Measurements from ENCODE around the gene KIF4B. TPM values are rescaled to one million over a fixed set of nuclear protein-coding genes. Genes with fewer than 3 reads are reported as not detected.

Gene KIF4B
- total and polyA plus RNA-seq, 2 experiments from 2014 or later = 0.05 to 0.10 TPM

- H3K36me3 ChIP-seq (replicated peaks; ENCODE audit: insufficient read depth, low read depth) = no peaks in the 10 kb centered on the region
- 89% methylated on average over 1 of the region's 2 CpGs for WGBS (ENCODE audit: low lambda C conversion rate, missing lambda C conversion rate)
Measured at GRCh38 chr5:154993461-154993860, 20.1 kb upstream of the KIF4B start.

GRCh38 chr5:154995679-154996078 lies 17.9 kb upstream of the KIF4B start:
- no peak overlapping the region for H3K4me3 ChIP-seq
- no peaks in the 10 kb centered on the region for H4K20me1 ChIP-seq (ENCODE audit: insufficient read depth, poor library complexity, severe bottlenecking)
- no peaks in the 10 kb centered on the region for H3K27me3 ChIP-seq
- no peak overlapping the region for H3K4me2 ChIP-seq
- no peaks in the 10 kb centered on the region for H3K9me3 ChIP-seq (ENCODE audit: low read depth)
- no peaks in the 10 kb centered on the region for H3K4me1 ChIP-seq (ENCODE audit: insufficient read depth)
- H3K27ac ChIP-seq = no peak overlapping the region
- no peaks in the 10 kb centered on the region for H3K9me2 ChIP-seq (replicated peaks; ENCODE audit: insufficient read depth)
- H2AFZ ChIP-seq = no peak overlapping the region
- 73% methylated on average over 4 of the region's 4 CpGs for whole genome bisulfite sequencing (ENCODE audit: low lambda C conversion rate, missing lambda C conversion rate)
- TF ChIP-seq EZH2phosphoT487 (IDR thresholded peaks at IDR 0.05; ENCODE audit: low read depth, severe bottlenecking, unreplicated experiment) = no peak
- TF ChIP-seq EZH2 (IDR thresholded peaks at IDR 0.05; ENCODE audit: borderline replicate concordance) = no peak
- no peaks in the 10 kb centered on the region for H3K79me2 ChIP-seq
- no peak for DNase-seq (ENCODE audit: low spot score)
- H3K36me3 ChIP-seq (replicated peaks; ENCODE audit: insufficient read depth, low read depth) = no peaks in the 10 kb centered on the region

More at GRCh38 chr5:154993461-154993860, 20.1 kb upstream of the KIF4B start:
- no peaks in the 10 kb centered on the region for H3K27me3 ChIP-seq
- no peak for DNase-seq (ENCODE audit: low spot score)
- no peaks in the 10 kb centered on the region for H3K9me2 ChIP-seq (replicated peaks; ENCODE audit: insufficient read depth)
- H4K20me1 ChIP-seq (ENCODE audit: insufficient read depth, poor library complexity, severe bottlenecking) = no peaks in the 10 kb centered on the region
- no peak overlapping the region for H2AFZ ChIP-seq
- no peak overlapping the region for H3K4me2 ChIP-seq
- H3K9me3 ChIP-seq (ENCODE audit: low read depth) = no peaks in the 10 kb centered on the region
- no peak overlapping the region for H3K27ac ChIP-seq
- no peaks in the 10 kb centered on the region for H3K79me2 ChIP-seq
- no peaks in the 10 kb centered on the region for H3K4me1 ChIP-seq (ENCODE audit: insufficient read depth)
- TF ChIP-seq EZH2phosphoT487 (IDR thresholded peaks at IDR 0.05; ENCODE audit: low read depth, severe bottlenecking, unreplicated experiment) (no peak), CTCF (IDR thresholded peaks at IDR 0.05; ENCODE audit: poor library complexity) (no peak), EZH2 (IDR thresholded peaks at IDR 0.05; ENCODE audit: borderline replicate concordance) (no peak)
- no peak overlapping the region for H3K4me3 ChIP-seq

- no peak for DNase-seq (ENCODE audit: low spot score)
- Histone ChIP-seq H3K9me3 (ENCODE audit: low read depth) (no peaks in the 10 kb centered on the region), H2AFZ (no peak overlapping the region), H3K79me2 (no peaks in the 10 kb centered on the region), H3K27me3 (no peaks in the 10 kb centered on the region), H3K4me1 (ENCODE audit: insufficient read depth) (no peaks in the 10 kb centered on the region), H3K9me2 (replicated peaks; ENCODE audit: insufficient read depth) (no peaks in the 10 kb centered on the region), H3K27ac (no peak overlapping the region), H3K36me3 (replicated peaks; ENCODE audit: insufficient read depth, low read depth) (no peaks in the 10 kb centered on the region), H3K4me3 (no peak overlapping the region), H3K4me2 (no peak overlapping the region), H4K20me1 (ENCODE audit: insufficient read depth, poor library complexity, severe bottlenecking) (no peaks in the 10 kb centered on the region)
- no peak for TF ChIP-seq EZH2phosphoT487 (IDR thresholded peaks at IDR 0.05; ENCODE audit: low read depth, severe bottlenecking, unreplicated experiment)
- WGBS (ENCODE audit: low lambda C conversion rate, missing lambda C conversion rate) = 85% methylated on average over 5 of the region's 5 CpGs
Measured at GRCh38 chr5:154997746-154998145, 15.8 kb upstream of the KIF4B start.

- WGBS (ENCODE audit: low lambda C conversion rate, missing lambda C conversion rate) = 92% methylated on average over 5 of the region's 5 CpGs
Measured at GRCh38 chr5:154999865-155000264, 13.7 kb upstream of the KIF4B start.

More at GRCh38 chr5:154999865-155000264, 13.7 kb upstream of the KIF4B start:
- no peaks in the 10 kb centered on the region for H4K20me1 ChIP-seq (ENCODE audit: insufficient read depth, poor library complexity, severe bottlenecking)
- DNase-seq (ENCODE audit: low spot score) = no peak
- no peaks in the 10 kb centered on the region for H3K4me1 ChIP-seq (ENCODE audit: insufficient read depth)
- H3K36me3 ChIP-seq (replicated peaks; ENCODE audit: insufficient read depth, low read depth) = no peaks in the 10 kb centered on the region
- no peaks in the 10 kb centered on the region for H3K9me2 ChIP-seq (replicated peaks; ENCODE audit: insufficient read depth)
- no peak overlapping the region for H2AFZ ChIP-seq
- no peaks in the 10 kb centered on the region for H3K27me3 ChIP-seq
- no peak overlapping the region for H3K4me2 ChIP-seq
- no peak overlapping the region for H3K4me3 ChIP-seq
- no peaks in the 10 kb centered on the region for H3K79me2 ChIP-seq
- no peak for TF ChIP-seq CTCF (IDR thresholded peaks at IDR 0.05; ENCODE audit: poor library complexity)
- no peak for TF ChIP-seq EZH2phosphoT487 (IDR thresholded peaks at IDR 0.05; ENCODE audit: low read depth, severe bottlenecking, unreplicated experiment)
- no peak for TF ChIP-seq EZH2 (IDR thresholded peaks at IDR 0.05; ENCODE audit: borderline replicate concordance)
- H3K9me3 ChIP-seq (ENCODE audit: low read depth) = no peaks in the 10 kb centered on the region
- no peak overlapping the region for H3K27ac ChIP-seq
